Measurements from ENCODE around the gene EPHA6. TPM values are rescaled to one million over a fixed set of nuclear protein-coding genes. Genes with fewer than 3 reads are reported as not detected.

EPHA6 gene
- total RNA-seq, 2 experiments from 2014 or later: not detected

GRCh38 chr3:97674461-97674860 is 860.1 kb downstream of the EPHA6 start:
- intact Hi-C loops (cut with DNase I, micrococcal nuclease): no loop called here
- Mint-ChIP-seq H3K9me3 (ENCODE audit: low read depth) (no peaks in the 10 kb centered on the region), H3K27me3 (peaks cover 9% of the 10 kb centered on the region), H3K4me1 (no peaks in the 10 kb centered on the region), H3K27ac (no peak overlapping the region), H3K36me3 (ENCODE audit: low read depth) (no peaks in the 10 kb centered on the region), H3K4me3 (no peak overlapping the region)
- POLR2A ChIA-PET: no interaction called here
- CTCF ChIA-PET: interaction anchor here (0.6 kb wide), 1 partner anchor 347 kb away, joined by 3 read pairs; no protein-coding TSS in a partner anchor
- DNase-seq: no peak
- ATAC-seq: no peak

- DNase-seq (no peak), ATAC-seq (no peak)
- H3K36me3 Mint-ChIP-seq (ENCODE audit: low read depth): no peaks in the 10 kb centered on the region
- H3K9me3 Mint-ChIP-seq (ENCODE audit: low read depth): no peaks in the 10 kb centered on the region
- H3K27me3 Mint-ChIP-seq: peaks cover 11% of the 10 kb centered on the region
- H3K4me1 Mint-ChIP-seq: no peaks in the 10 kb centered on the region
- POLR2A ChIA-PET: no interaction called here
- H3K27ac Mint-ChIP-seq: no peak overlapping the region
- intact Hi-C loops (cut with DNase I, micrococcal nuclease): no loop called here
- CTCF ChIA-PET: no interaction called here
- H3K4me3 Mint-ChIP-seq: no peak overlapping the region
Observed at GRCh38 chr3:97680210-97680609, 865.8 kb downstream of the EPHA6 start.

DNA sequence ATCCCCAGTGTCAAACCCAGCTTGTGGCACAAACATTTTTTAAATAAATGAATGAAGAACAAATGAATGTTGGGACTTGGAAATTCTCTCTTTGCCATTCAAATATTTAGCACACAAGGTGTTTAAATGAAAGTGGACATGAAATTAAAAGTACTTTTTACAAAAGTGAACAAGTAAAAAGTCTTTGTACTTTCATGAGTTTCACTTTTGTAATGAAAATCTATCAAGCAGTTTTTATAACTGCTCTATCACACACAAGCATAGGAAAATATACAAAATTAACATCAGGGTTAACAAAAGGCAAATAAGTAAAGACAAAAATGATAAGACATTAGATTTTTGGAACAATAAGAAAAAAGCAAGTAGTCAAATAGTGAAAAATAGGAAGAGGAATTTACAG is 866.3 kb downstream of the EPHA6 start:
- Mint-ChIP-seq H3K27me3 (peaks cover 10% of the 10 kb centered on the region), H3K36me3 (ENCODE audit: low read depth) (no peaks in the 10 kb centered on the region), H3K4me3 (no peak overlapping the region), H3K27ac (no peak overlapping the region), H3K9me3 (ENCODE audit: low read depth) (no peaks in the 10 kb centered on the region), H3K4me1 (no peaks in the 10 kb centered on the region)
- CTCF ChIA-PET: interaction anchor here (1.0 kb wide), 1 partner anchor 11 kb away, joined by 3 read pairs; no protein-coding TSS in a partner anchor
- DNase-seq: no peak
- intact Hi-C loops (cut with DNase I, micrococcal nuclease): no loop called here
- ATAC-seq: no peak
- POLR2A ChIA-PET: no interaction called here

DNA sequence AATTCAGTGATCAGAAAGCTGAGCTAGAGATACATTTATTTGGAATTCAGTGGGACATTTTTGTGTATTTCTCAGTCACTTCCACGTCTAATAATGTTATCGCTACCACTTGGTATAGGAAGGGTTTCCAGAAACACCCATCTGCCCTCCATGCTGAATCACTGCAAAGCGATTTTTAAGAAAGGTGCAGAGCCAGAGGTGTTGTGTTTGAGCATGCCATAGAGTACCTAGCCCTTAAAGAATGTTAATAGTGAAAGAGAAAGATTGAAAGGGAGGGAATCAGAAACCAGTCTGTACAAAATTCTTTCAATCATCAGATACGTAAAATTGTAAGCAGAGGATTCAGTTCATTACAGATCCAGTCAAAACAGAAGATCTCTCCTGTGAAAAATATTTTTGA is 870.1 kb downstream of the EPHA6 start:
- H3K9me3 Mint-ChIP-seq (ENCODE audit: low read depth): no peaks in the 10 kb centered on the region
- no peaks in the 10 kb centered on the region for H3K4me1 Mint-ChIP-seq
- peaks cover 2% of the 10 kb centered on the region for H3K27me3 Mint-ChIP-seq
- CTCF ChIA-PET: interaction anchor here (1.0 kb wide), 1 partner anchor 184 kb away, joined by 3 read pairs; no protein-coding TSS in a partner anchor
- H3K27ac Mint-ChIP-seq: no peak overlapping the region
- H3K4me3 Mint-ChIP-seq: no peak overlapping the region
- DNase-seq (no peak), ATAC-seq (no peak)
- intact Hi-C loops (cut with DNase I, micrococcal nuclease): no loop called here
- H3K36me3 Mint-ChIP-seq (ENCODE audit: low read depth): no peaks in the 10 kb centered on the region
- POLR2A ChIA-PET: no interaction called here

GRCh38 chr3:97686258-97686657 is 871.9 kb downstream of the EPHA6 start:
- ChIA-PET CTCF (no interaction called here), POLR2A (no interaction called here)
- DNase-seq (no peak), ATAC-seq (no peak)
- Mint-ChIP-seq H3K4me3 (no peak overlapping the region), H3K9me3 (ENCODE audit: low read depth) (no peaks in the 10 kb centered on the region), H3K36me3 (ENCODE audit: low read depth) (no peaks in the 10 kb centered on the region), H3K27me3 (peaks cover 2% of the 10 kb centered on the region), H3K27ac (no peak overlapping the region), H3K4me1 (no peaks in the 10 kb centered on the region)
- intact Hi-C loops (cut with DNase I, micrococcal nuclease): no loop called here

DNA sequence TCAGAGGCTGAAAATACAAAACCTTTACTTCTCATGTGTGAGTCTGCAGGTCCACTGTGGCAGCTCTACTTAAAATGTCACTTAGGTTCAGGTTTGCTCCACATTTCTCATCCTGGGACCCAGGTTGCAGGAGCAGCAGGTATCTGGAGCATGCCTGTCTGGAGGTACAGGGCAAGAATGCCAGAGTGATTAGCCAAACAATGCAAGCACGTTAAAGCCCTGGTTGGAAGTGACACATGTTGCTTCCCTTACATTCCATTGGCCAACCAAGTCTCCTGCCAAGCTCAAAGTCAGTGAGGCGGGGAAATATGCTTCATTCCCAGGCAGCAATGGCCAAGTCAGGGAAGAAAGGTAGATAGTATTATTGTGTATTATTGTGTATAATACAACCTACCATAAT is 873.3 kb downstream of the EPHA6 start:
- Mint-ChIP-seq H3K27me3 (no peaks in the 10 kb centered on the region), H3K4me1 (no peaks in the 10 kb centered on the region), H3K36me3 (ENCODE audit: low read depth) (no peaks in the 10 kb centered on the region), H3K4me3 (no peak overlapping the region), H3K9me3 (ENCODE audit: low read depth) (no peaks in the 10 kb centered on the region), H3K27ac (no peak overlapping the region)
- ATAC-seq (no peak), DNase-seq (no peak)
- ChIA-PET CTCF (no interaction called here), POLR2A (no interaction called here)
- intact Hi-C loops (cut with DNase I, micrococcal nuclease): no loop called here

- ChIA-PET POLR2A (no interaction called here), CTCF (interaction anchor here (0.6 to 1.1 kb wide), 3 partner anchors 30 to 239 kb away, joined by 3 read pairs; no protein-coding TSS in a partner anchor)
- H3K27ac Mint-ChIP-seq: no peak overlapping the region
- no peaks in the 10 kb centered on the region for H3K36me3 Mint-ChIP-seq (ENCODE audit: low read depth)
- intact Hi-C loops (cut with DNase I, micrococcal nuclease): no loop called here
- H3K4me1 Mint-ChIP-seq: no peaks in the 10 kb centered on the region
- no peak for DNase-seq
- ATAC-seq: no peak
- no peaks in the 10 kb centered on the region for H3K9me3 Mint-ChIP-seq (ENCODE audit: low read depth)
- peaks cover 2% of the 10 kb centered on the region for H3K27me3 Mint-ChIP-seq
- H3K4me3 Mint-ChIP-seq: no peak overlapping the region
Observed at GRCh38 chr3:97689111-97689510, 874.7 kb downstream of the EPHA6 start.

DNA sequence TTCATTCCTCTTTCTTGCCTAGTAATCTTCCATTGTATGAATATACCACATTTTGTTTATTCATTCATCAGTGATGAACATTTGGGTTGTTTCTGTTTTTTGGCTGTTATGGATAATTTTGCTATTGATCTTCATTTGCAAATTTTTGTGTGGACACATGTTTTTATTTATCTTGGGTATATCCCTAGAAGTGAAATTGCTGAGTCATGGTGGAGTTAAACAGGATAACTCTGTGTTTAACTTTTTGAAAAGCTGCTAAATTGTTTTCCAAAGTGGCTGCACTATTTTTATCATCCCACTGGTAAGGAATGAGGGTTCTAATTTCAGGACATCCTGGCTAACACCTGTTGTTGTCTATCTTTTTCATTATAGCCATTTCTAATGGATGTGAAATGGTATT is 875.6 kb downstream of the EPHA6 start:
- intact Hi-C loops (cut with DNase I, micrococcal nuclease): no loop called here
- POLR2A ChIA-PET: no interaction called here
- H3K4me1 Mint-ChIP-seq: no peaks in the 10 kb centered on the region
- H3K27ac Mint-ChIP-seq: no peak overlapping the region
- H3K9me3 Mint-ChIP-seq (ENCODE audit: low read depth): no peaks in the 10 kb centered on the region
- CTCF ChIA-PET: interaction anchor here (0.5 to 1.0 kb wide), 4 partner anchors 8 to 863 kb away, joined by 3 read pairs; no protein-coding TSS in a partner anchor
- H3K36me3 Mint-ChIP-seq (ENCODE audit: low read depth): no peaks in the 10 kb centered on the region
- no peak for ATAC-seq
- no peak overlapping the region for H3K4me3 Mint-ChIP-seq
- peaks cover 2% of the 10 kb centered on the region for H3K27me3 Mint-ChIP-seq
- DNase-seq: no peak

- Mint-ChIP-seq H3K4me3 (no peak overlapping the region), H3K36me3 (ENCODE audit: low read depth) (no peaks in the 10 kb centered on the region), H3K27me3 (peaks cover 7% of the 10 kb centered on the region), H3K27ac (no peak overlapping the region), H3K9me3 (ENCODE audit: low read depth) (no peaks in the 10 kb centered on the region), H3K4me1 (no peaks in the 10 kb centered on the region)
- CTCF ChIA-PET: no interaction called here
- intact Hi-C loops (cut with DNase I, micrococcal nuclease): no loop called here
- ATAC-seq (no peak), DNase-seq (no peak)
- POLR2A ChIA-PET: no interaction called here
Observed at GRCh38 chr3:97691354-97691753, 877.0 kb downstream of the EPHA6 start.

- intact Hi-C loops (cut with DNase I, micrococcal nuclease): no loop called here
- H3K4me3 Mint-ChIP-seq: no peak overlapping the region
- no peak for ATAC-seq
- H3K36me3 Mint-ChIP-seq (ENCODE audit: low read depth): no peaks in the 10 kb centered on the region
- POLR2A ChIA-PET: no interaction called here
- no peaks in the 10 kb centered on the region for H3K9me3 Mint-ChIP-seq (ENCODE audit: low read depth)
- no peak for DNase-seq
- CTCF ChIA-PET: no interaction called here
- H3K4me1 Mint-ChIP-seq: no peaks in the 10 kb centered on the region
- peaks cover 7% of the 10 kb centered on the region for H3K27me3 Mint-ChIP-seq
- H3K27ac Mint-ChIP-seq: no peak overlapping the region
Observed at GRCh38 chr3:97692389-97692788, 878.0 kb downstream of the EPHA6 start.

DNA sequence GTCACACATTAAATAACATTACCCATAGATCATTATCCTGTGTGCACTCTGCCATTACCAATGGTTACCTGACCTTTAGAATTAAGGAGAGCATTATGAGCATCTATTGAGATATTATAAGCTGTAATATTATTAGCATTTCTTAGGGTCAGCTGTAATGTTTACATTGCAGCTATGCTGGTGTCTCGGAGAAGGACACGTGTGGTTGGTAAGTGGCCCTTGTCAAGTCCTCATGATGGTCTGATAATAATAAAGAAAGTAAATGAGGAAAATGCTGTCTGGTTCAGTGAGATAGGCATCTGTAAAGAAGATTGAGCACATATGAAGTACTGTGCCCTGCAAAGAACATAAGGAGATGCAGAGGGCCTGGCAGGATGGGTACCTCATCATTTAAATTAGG is 878.4 kb downstream of the EPHA6 start:
- Mint-ChIP-seq H3K4me1 (no peaks in the 10 kb centered on the region), H3K4me3 (no peak overlapping the region), H3K9me3 (ENCODE audit: low read depth) (no peaks in the 10 kb centered on the region), H3K27ac (no peak overlapping the region), H3K36me3 (ENCODE audit: low read depth) (no peaks in the 10 kb centered on the region), H3K27me3 (peaks cover 7% of the 10 kb centered on the region)
- ChIA-PET POLR2A (no interaction called here), CTCF (no interaction called here)
- intact Hi-C loops (cut with DNase I, micrococcal nuclease): no loop called here
- ATAC-seq (no peak), DNase-seq (no peak)

DNA sequence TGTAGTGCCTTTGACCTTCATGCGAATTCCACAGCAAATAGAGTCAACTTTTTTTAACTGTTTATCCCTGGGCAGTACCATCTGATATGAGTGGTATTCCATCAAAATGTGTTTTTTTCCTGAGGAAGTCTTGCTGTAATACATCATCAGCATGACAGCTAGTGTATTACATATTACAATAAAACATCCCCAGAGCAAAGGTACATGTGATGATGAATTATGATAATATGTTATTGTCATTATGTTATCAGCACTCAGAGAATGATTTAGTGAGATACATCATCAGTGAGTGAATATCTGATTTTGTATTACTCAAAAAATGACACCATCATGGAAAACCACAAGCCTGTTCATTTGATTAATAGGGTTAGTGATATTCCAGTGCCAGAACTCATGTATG is 880.5 kb downstream of the EPHA6 start:
- Mint-ChIP-seq H3K27ac (no peak overlapping the region), H3K4me3 (no peak overlapping the region), H3K27me3 (peaks cover 11% of the 10 kb centered on the region), H3K36me3 (ENCODE audit: low read depth) (no peaks in the 10 kb centered on the region), H3K9me3 (ENCODE audit: low read depth) (no peaks in the 10 kb centered on the region), H3K4me1 (no peaks in the 10 kb centered on the region)
- ATAC-seq (no peak), DNase-seq (no peak)
- intact Hi-C loops (cut with DNase I, micrococcal nuclease): no loop called here
- ChIA-PET CTCF (no interaction called here), POLR2A (no interaction called here)

DNA sequence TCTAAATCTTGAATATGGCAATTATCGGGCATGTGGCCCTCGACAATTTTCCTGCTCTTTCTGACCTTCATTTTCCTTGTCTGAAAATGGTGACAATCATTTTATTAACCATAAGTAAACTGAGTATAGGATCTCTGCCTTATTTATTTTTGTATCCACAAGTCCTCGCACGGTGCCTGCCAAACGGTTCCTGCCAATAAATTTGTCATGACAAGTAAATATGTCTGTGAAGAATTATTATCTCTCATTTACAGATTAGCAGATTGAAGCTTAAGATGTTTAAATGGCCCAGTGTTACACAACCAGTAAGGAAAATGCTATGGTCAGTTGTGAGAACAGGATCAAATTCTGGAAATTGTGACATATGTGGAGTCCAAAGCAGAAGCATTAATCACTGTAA is 884.3 kb downstream of the EPHA6 start:
- no peaks in the 10 kb centered on the region for H3K9me3 Mint-ChIP-seq (ENCODE audit: low read depth)
- H3K4me3 Mint-ChIP-seq: no peak overlapping the region
- ChIA-PET POLR2A (no interaction called here), CTCF (no interaction called here)
- H3K4me1 Mint-ChIP-seq: no peaks in the 10 kb centered on the region
- H3K27me3 Mint-ChIP-seq: peaks cover 17% of the 10 kb centered on the region
- DNase-seq: no peak
- no peak overlapping the region for H3K27ac Mint-ChIP-seq
- intact Hi-C loops (cut with DNase I, micrococcal nuclease): no loop called here
- no peak for ATAC-seq
- H3K36me3 Mint-ChIP-seq (ENCODE audit: low read depth): no peaks in the 10 kb centered on the region

Data from activated CD4-positive, alpha-beta T cell treated with anti-CD3 and anti-CD28 coated beads for 36 hours (primary cell).